ENCODE measurements around the gene FOXP4.

FOXP4 gene

GRCh38 chr6:41547799-41548097, 1.6 kb downstream of the FOXP4 start:
- no peak for DNase-seq (ENCODE audit: low spot score)

- DNase-seq (ENCODE audit: low spot score): no peak
These were observed 2.1 kb downstream of the FOXP4 start for GRCh38 chr6:41548098-41548840.

DNA sequence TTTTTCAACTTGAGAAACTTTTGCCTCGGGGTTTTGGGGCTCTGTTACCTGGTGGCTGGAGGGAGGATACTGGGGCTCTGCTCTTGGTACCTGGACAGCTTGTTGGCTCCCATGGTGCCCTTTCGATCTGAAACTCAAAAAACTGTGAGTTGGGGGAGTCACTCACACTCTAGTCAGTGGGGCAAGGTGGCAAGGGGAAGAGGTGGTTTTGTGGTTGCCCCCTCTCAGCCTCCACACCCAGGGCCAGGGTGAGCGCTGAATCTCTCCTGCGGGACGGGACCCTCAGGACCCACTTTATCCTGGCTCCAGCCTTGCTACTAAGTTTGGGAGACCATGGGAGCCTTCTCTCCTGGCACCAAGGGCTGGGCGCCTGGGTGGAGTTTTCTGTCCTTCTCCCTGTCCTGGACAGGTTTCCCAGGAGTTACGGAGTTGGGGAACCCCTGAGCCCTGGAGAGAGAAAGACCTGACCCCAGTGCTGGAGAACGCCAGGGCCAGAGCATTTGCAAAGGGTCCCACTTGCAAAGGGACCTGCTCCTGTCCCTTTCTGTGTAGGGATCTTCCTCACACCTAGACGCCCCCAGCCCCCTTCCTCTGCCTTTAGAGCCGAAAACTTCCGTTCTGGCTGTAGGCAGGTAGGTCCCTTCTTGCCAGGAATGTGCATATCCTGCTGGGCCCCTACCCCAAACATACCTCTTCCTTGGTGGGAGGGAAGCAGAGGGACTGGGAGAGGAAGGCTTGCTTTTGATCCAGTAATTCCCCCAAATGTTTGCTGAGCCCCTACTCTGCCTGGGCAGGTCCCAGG, 2.9 kb downstream of the FOXP4 start:
- DNase-seq (ENCODE audit: low spot score): no peak

- DNase-seq (ENCODE audit: low spot score): no peak
These were observed 3.5 kb downstream of the FOXP4 start for GRCh38 chr6:41549673-41550072.

DNA sequence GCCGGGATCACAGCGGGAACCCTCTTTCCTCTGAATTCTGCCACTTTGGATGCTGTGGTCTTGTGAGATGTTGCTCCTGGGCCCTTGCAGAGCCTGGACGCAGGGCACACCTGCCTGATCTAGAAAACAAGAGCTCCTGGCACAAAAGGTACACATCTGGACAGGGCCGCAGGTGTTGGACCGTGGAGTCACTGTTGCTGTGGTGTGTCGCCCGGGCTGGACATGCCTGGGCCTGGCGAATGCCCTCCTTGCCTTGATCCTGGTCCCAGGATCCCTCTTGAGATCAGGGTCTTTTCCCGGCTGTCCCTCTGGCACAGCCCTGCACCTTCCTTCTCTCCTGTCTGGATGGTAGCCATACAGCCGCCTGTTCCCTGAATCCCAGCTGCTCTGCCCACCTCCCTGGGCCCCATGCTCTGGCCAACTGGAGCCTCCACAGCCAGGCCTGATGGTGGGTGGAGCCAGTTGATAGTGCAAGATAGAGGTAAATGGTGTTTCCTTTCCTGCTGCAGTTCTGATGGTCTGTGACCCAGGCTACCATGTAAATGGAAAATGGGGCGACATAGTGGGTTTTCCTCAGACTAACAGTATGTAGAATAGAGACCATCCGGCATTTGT, 5.0 kb downstream of the FOXP4 start:
- DNase-seq (ENCODE audit: low spot score): no peak

GRCh38 chr6:41551857-41552256, 5.7 kb downstream of the FOXP4 start:
- no peak for DNase-seq (ENCODE audit: low spot score)

GRCh38 chr6:41552723-41553122, 6.5 kb downstream of the FOXP4 start:
- no peak for DNase-seq (ENCODE audit: low spot score)

GRCh38 chr6:41553405-41553999, 7.3 kb downstream of the FOXP4 start:
- no peak for DNase-seq (ENCODE audit: low spot score)

- DNase-seq (ENCODE audit: low spot score): no peak
These were observed 9.4 kb downstream of the FOXP4 start for GRCh38 chr6:41555326-41556300.

- no peak for DNase-seq (ENCODE audit: low spot score)
These were observed 11.2 kb downstream of the FOXP4 start for GRCh38 chr6:41557335-41557734.

GRCh38 chr6:41558033-41558807, 12.0 kb downstream of the FOXP4 start:
- no peak for DNase-seq (ENCODE audit: low spot score)

- no peak for DNase-seq (ENCODE audit: low spot score)
These were observed 13.7 kb downstream of the FOXP4 start for GRCh38 chr6:41559655-41560427.

GRCh38 chr6:41560431-41561192, 14.4 kb downstream of the FOXP4 start:
- no peak for DNase-seq (ENCODE audit: low spot score)

GRCh38 chr6:41561416-41561815, 15.2 kb downstream of the FOXP4 start:
- no peak for DNase-seq (ENCODE audit: low spot score)

GRCh38 chr6:41561931-41562911, 16.0 kb downstream of the FOXP4 start:
- DNase-seq (ENCODE audit: low spot score): no peak

DNA sequence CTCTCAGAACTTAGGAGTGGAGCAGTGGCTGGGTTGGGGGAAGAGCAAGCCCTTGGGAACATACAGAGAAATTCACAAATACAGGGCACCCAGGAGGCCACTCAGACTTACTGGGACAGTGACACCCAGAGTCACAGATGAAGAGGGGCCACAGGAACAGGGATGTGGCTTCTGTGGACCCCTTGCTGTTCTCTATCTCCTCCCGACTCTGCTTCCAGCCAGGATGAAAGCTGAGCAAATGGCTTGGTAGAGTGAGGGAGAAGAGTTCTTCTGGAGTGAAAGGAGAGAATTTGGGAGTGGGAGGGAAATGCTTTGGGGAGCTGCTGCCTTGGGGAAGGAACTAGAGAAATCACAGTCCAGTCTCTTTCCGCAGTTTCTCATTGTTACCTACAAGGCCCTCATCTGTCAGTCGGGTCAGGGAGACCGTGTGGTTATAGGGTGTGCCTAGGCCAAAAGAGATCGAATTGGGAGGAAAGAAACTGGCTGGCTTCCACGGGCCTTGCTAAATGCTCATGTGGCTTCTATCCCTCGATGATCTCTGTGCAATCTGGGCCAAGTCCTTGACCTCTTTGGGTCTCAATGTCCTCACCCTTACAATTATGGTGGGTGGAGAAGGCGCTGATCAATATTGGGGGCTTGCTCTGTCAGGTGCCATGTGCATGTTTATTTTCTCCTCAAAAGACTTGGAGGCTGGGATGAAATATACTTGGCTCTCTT, 17.0 kb downstream of the FOXP4 start:
- no peak for DNase-seq (ENCODE audit: low spot score)

DNA sequence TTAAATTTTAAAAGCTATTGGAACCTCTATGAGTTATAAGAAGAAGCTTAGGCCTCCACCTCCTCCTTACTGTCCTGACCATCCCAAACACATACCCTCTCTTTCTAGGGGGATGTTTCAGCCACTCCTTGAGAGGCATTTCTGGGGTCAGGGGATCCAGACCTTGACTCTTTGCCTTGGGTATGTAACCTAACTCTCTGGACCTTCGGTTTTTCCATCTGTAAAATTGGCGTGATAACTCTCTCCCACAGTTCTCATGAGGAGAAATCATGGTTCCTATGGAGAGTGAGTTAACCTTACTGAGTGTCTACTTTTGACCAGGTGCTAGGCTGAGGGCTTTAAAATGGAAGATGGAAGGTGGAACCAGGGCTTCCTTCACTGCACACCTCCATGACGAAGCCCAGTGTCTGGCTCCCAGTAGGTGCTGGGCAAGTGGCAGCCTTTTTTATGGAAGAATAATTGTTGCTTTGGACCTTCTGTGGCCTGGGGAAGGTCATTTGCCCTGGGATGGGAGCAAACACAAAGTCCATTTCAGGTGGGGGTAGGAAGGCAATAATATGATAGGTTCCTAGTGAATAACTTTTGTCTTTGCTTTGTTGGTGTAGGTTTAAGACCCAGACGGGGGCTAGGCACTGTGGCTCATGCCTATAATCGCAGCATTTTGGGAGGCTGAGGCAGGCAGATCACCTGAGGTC, 18.4 kb downstream of the FOXP4 start:
- no peak for DNase-seq (ENCODE audit: low spot score)

Measured in LoVo (cell line).